ENCODE measurements around the gene SPDYE1.

DNA sequence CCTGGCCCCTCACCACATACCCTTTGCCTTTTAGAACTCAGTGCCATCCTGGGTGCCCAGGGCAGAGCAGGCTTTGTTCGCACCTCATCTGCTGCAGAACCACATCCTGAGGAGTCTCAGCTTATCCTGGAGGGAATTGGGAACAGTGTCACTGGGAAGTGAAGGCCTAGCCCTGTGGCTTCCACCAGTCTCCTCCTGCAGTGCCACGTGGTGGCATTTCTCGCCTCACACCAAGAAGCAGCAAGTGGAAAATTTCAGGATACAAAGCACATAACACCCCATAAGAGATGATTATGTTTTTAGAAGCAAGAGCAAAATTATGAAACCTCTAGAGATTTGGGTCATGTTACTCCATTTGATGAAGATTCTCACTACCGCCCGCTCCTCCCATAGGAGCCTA lies 44.6 kb upstream of the SPDYE1 start:
- TF ChIP-seq POLR2AphosphoS5 (IDR thresholded peaks at IDR 0.05; ENCODE audit: low read depth, low read length) (no peak), SIN3A (IDR thresholded peaks at IDR 0.05; ENCODE audit: borderline replicate concordance, insufficient read depth, low read length) (no peak)
- TF ChIP-seq, protein P1, sequence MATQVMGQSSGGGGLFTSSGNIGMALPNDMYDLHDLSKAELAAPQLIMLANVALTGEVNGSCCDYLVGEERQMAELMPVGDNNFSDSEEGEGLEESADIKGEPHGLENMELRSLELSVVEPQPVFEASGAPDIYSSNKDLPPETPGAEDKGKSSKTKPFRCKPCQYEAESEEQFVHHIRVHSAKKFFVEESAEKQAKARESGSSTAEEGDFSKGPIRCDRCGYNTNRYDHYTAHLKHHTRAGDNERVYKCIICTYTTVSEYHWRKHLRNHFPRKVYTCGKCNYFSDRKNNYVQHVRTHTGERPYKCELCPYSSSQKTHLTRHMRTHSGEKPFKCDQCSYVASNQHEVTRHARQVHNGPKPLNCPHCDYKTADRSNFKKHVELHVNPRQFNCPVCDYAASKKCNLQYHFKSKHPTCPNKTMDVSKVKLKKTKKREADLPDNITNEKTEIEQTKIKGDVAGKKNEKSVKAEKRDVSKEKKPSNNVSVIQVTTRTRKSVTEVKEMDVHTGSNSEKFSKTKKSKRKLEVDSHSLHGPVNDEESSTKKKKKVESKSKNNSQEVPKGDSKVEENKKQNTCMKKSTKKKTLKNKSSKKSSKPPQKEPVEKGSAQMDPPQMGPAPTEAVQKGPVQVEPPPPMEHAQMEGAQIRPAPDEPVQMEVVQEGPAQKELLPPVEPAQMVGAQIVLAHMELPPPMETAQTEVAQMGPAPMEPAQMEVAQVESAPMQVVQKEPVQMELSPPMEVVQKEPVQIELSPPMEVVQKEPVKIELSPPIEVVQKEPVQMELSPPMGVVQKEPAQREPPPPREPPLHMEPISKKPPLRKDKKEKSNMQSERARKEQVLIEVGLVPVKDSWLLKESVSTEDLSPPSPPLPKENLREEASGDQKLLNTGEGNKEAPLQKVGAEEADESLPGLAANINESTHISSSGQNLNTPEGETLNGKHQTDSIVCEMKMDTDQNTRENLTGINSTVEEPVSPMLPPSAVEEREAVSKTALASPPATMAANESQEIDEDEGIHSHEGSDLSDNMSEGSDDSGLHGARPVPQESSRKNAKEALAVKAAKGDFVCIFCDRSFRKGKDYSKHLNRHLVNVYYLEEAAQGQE (IDR thresholded peaks at IDR 0.05; ENCODE audit: insufficient read depth in 1 of 2, low read depth in 2 of 2, low read length in 2 of 2) = no peak

All from PFSK-1 (cell line).